A204.1 (cell line): ENCODE measurements around the gene MDC1.
A peak's percentile ranks its signal among the peaks of the same experiment; 100 is the strongest.
"Not testable (repeated sequence)": the region's sequence is repeated elsewhere in the genome, so short reads cannot be mapped to it uniquely, and the experiment has no call there.

Experiments used
- FAIRE-seq: peaks from 2 replicates; lab custom pipeline; 2012; peaks lifted over from hg19 to GRCh38; lab: Jason Lieb, UNC

The MDC1 gene

DNA sequence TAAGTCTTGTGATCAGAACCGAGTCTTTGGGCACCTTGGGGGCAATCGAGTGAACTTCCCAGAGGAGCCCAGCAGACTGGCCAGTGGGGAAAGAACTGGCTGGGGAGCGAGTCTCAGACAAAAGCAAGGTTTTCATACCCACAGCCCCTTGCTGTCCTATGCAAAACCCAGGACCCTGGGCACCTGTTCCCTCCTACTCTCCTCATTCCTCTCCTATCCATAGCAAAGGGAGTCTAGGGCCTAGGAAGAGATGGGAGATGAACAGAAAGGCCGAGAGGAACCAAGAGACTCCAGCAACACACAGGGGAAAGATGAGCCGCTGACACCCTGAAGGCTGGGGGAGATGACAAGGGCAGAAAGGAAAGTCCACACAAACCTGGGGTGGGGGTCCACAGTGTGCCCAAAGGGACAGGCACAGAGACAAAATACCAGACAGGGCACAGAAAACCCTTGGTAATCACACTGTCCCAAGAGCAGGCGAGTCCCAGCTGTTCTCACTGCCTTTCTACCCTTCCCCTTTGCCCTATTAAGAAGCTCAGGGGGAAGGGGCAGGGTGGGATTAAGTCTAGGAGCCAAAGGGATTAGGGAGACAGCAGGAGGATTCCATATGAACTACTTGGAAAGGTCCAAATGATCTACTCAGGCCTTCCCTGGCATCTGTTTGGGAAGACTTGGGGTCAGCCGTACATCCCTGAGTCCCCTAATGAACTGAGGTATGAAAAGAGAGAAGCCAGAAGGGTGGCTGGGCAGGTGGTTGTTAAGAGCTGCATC lies 37.1 kb downstream of the MDC1 start:
- no peak for FAIRE-seq

DNA sequence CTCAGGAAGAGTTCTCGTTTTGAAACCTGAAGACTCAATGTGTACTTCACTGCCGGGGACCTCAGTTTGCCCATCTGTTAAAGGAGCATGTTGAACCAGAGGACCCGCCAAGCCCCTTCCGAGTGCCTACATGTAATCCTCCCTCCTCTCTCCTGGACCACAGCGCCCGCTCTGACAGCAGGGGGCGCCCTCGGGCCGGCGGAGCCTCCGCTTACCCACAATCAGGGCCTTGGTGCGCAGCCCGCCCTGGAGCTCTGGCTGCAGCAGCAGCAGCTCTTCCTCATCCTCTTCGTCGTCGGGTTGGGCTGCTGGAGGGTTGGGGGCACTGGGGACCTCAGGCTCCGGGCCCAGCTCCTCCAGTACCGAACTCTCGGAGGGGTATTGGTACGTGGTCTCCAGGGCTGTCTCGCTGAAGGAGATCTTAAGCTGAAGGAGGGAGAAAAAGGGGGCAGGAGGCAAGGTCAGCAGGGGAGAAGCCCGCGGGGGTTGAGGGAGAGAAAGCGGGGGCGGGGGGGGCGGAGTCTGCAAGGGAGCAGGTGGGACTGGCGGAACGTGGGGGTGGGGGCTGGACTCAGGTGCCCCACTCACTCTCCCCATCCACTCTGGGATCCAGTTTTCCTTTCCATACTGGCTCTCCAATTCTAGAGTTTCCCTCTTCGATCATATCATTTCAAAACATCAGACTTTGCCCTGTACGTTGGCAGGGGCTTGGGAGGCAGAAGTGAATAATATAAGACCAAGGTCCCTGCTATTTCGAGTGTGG lies 37.9 kb downstream of the MDC1 start:
- no peak for FAIRE-seq

GRCh38 chr6:30676660-30677285 lies 40.3 kb downstream of the MDC1 start:
- FAIRE-seq, result no peak

DNA sequence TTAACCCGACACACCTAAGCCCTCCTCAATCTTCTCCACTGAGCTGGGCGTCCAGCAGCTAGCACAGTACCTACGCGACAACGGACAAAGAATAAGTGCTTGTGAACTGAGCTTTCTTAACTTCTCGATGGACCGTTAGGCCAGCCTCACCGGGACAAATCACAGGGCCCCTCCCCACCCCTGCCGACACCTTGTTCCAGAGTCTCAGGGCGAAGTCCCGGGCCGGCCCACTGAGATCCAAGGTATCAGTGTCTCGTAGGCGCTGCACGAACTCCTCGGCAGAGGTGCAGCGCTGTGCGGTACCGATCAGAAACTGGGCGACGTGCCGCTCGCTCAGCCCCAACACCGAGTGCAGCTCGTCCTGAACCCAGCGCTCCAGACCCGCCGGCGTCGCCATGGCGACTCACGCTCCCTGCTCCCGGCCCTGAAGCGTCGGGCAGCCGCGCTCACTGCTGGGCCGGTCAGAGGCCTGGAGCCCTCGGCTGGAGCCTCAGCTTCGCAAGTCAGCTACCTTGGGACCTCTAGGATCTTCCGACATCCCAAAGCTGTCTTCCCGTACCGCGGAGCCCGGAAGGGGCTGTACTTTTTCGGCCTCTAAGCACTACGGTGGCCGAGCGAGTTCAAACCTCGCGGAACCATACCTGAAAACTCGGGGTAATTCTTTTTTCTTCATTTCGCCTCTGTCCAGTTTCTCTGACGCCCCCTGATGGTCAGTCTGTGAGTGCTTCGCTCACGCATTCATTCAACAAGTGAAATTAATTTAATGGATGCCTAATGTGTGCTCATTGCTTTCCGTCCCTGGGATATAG lies 44.4 kb downstream of the MDC1 start, which contains the start of gene DHX16:
Gene DHX16, minus strand, starts transcription at position 562 of the 809 bp plus-strand sequence. Its CDS starts 165 bp downstream, at position 397.
- peak; percentile 94 for FAIRE-seq

DNA sequence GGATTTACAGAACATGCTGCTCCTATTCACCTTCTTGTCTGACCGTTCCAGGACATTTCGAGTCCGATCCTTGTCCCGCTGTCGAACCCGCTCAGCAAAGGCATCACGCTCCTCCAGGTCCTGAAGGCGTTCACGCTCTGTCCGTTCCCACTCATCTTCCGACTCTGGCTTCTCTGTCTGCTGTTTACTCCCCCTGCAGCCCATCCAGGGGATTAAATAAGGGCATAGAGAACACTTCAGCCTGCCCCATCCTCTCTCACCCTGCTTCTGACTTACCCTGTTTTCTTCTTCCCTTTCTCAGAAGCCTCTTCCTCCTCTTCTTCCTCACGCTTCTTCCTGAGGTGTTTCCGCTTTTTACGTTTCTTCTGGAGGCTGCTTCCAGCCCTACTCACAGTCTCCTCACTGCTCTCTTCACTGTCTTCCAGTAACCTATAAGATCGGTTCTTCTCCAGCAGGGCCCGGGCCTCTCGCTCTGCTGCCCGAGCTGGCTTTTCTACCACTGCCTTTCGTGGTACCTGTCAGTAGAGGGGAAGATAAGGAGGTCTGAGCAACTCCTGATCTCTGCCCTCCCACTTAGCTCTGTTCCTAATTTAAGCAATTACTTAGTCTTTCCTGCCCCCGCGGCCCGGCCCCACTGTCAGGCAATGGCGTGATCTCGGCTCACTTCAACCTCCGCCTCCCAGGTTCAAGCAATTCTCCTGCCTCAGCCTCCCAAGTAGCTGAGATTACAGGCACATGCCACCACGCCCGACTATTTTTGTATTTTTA lies 46.1 kb downstream of the MDC1 start:
- no peak for FAIRE-seq

DNA sequence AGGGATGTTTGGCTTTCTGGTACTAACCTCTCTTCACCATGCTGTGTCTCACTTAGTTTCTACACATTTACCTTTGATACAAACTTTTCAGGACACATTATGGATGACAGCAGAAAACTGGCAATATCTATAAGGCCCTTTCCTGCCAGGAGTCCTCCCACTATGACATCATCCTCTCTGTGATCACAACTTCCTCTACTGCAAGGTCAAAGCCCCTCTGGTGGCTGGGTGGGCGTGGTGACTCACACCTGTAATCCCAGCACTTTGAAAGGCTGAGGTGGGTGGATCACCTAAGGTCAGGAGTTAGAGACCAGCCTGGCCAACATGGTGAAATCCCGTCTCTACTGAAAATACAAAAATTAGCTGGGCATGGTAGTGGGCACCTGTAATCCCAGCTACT lies 50.8 kb downstream of the MDC1 start:
- not testable (repeated sequence) for FAIRE-seq

DNA sequence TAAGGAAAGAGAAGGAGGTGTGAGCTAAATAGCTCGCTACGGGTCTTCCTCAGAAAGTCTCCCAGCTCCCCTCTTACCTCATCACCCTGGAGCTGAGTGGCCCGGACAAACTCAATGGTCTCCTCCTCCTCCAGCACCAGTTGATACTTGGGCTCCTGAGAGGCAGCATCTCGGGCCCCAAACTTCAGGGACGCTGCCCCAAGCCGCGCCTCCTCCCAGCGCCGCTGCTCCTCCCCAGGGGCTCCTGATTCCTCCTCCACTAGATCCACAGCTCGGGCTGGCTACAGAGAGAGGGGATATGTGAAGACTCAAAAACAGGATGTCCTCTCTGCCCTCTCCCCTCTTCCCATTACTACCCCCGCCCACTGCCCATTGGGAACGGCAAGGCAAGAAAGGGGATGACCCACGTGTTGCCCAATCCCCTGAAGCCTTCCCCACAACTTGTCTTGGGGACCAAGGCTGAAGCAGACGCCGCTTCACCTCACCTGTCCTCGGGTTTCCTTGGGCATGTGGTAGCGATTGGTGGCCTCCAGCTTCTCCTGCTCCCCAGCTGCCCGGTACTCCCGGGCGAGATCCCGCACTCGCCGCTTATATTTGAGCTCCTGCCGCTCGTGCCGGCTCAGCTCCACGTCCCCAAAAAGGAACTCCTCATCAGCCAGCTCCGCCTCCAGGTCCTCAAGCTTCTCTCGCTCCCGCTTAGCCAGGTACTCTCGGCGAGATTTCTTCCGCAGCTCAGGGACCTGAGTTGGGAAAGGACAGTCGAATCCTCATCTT lies 51.9 kb downstream of the MDC1 start:
- FAIRE-seq, result no peak

DNA sequence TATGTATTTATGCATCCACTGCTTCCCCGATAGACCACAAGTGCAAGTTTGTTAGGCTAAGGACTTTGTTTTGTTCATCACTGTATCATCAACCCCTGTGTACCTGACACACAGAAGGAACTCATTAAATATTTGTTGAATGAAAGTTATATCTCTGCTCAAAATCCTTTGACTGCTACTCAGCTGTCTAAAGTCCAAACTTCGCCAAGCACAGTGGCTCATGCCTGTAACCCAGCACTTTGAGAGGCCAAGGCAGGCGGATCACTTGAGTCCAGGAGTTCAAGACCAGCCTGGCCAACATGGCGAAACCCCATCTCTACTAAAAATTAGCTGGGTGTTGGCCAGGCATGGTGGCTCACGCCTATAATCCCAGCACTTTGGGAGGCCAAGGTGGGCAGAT lies 59.2 kb downstream of the MDC1 start:
- not testable (repeated sequence) for FAIRE-seq

DNA sequence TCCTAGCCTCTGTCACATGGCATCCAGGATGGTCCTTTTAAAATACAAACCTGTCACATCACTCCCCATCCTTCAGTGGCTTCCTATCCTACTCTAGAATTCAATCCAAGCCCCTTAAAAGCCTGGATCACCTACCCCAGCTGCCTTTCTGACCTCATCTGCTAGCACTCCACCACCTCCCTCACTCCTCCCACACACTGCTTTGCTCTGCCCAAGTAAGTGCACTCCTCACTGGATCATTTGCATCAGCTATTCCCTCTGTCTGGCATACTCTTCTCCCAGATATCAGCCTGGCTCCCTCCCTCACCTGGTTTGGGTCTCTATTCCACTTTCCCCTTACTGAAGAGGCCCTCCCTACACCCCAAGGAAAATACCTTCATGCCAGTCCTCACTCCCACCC lies 59.6 kb downstream of the MDC1 start:
- no peak for FAIRE-seq

DNA sequence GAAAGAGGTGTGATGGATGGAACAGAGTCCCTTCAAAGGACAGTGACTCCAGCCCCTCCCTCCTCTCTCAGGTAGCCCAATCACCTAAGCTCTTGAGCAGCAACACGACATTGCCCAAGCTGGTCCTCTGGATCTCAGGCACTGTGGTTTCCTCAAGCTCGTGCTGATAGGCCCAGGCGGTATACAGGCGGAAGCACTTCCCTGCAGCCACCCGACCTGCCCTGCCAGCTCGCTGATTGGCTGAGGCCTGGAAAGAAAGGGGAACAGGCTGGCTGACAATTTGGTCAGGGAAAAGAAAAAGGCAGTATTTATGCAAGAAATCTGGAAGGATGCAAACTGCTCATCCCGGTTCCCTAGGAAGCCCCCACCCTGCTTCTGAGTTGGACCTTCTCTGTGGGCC lies 60.6 kb downstream of the MDC1 start:
- no peak for FAIRE-seq

DNA sequence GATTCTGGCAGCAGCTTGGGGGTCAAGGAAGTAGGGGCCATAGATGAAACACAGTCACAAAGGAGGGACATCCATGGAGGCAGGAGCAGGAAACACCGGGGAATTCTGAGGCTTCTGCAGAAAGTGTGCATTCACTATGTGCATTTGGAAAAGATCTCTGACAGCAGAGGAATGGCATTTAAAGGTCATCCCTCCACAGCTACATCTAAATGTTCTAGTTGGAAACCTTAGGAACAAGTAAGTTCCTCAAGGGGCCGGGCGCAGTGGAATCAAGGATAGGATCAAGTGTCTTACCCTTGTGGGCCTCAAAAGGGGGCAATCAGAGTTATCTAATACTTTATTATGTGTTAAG lies 61.4 kb downstream of the MDC1 start:
- no peak for FAIRE-seq

- FAIRE-seq, result no peak
These were observed 62.0 kb downstream of the MDC1 start for GRCh38 chr6:30654798-30655742.

- FAIRE-seq, result no peak
These were observed 65.9 kb downstream of the MDC1 start for GRCh38 chr6:30651143-30651542.
